ENCODE data around the gene PEX11G.

Gene PEX11G

GRCh38 chr19:7488736-7489353 lies at the start of gene PEX11G:
TSS of gene PEX11G (minus strand) at chr19:7489035. CDS start at chr19:7489010, 25 bp downstream.
- DNase-seq (ENCODE audit: low read depth) = no peak

- no peak for DNase-seq (ENCODE audit: low read depth)
Measured at GRCh38 chr19:7535998-7536695, 47.3 kb upstream of the PEX11G start.

- no peak for DNase-seq (ENCODE audit: low read depth)
Measured at GRCh38 chr19:7535047-7535997, 46.5 kb upstream of the PEX11G start, which contains the start of gene PNPLA6. TSS of gene PNPLA6 (plus strand) at chr19:7535717. CDS start at chr19:7535789, 72 bp downstream.

- peak; percentile 54 for DNase-seq (ENCODE audit: low read depth)
Measured at GRCh38 chr19:7534531-7535046, 45.8 kb upstream of the PEX11G start.

- DNase-seq (ENCODE audit: low read depth) = no peak
Measured at GRCh38 chr19:7533925-7534480, 45.2 kb upstream of the PEX11G start.

- DNase-seq (ENCODE audit: low read depth) = no peak
Measured at GRCh38 chr19:7533281-7533885, 44.5 kb upstream of the PEX11G start.

- DNase-seq (ENCODE audit: low read depth) = no peak
Measured at GRCh38 chr19:7529610-7530490, 41.0 kb upstream of the PEX11G start.

GRCh38 chr19:7529246-7529600 lies 40.4 kb upstream of the PEX11G start:
- no peak for DNase-seq (ENCODE audit: low read depth)

- DNase-seq (ENCODE audit: low read depth) = no peak
Measured at GRCh38 chr19:7528522-7529245, 39.8 kb upstream of the PEX11G start.

GRCh38 chr19:7528192-7528519 lies 39.3 kb upstream of the PEX11G start:
- DNase-seq (ENCODE audit: low read depth) = no peak

- no peak for DNase-seq (ENCODE audit: low read depth)
Measured at GRCh38 chr19:7527516-7528191, 38.8 kb upstream of the PEX11G start.

GRCh38 chr19:7526059-7526929 lies 37.5 kb upstream of the PEX11G start:
- DNase-seq (ENCODE audit: low read depth) = no peak

GRCh38 chr19:7524992-7525739 lies 36.3 kb upstream of the PEX11G start:
- no peak for DNase-seq (ENCODE audit: low read depth)

GRCh38 chr19:7524523-7524922 lies 35.7 kb upstream of the PEX11G start:
- DNase-seq (ENCODE audit: low read depth) = no peak

GRCh38 chr19:7522923-7523667 lies 34.3 kb upstream of the PEX11G start:
- DNase-seq (ENCODE audit: low read depth) = no peak

GRCh38 chr19:7522072-7522922 lies 33.5 kb upstream of the PEX11G start, which contains the start of gene MCOLN1:
TSS of gene MCOLN1 (plus strand) at chr19:7522624. CDS start at chr19:7522751, 127 bp downstream.
- peak; percentile 71 for DNase-seq (ENCODE audit: low read depth)

All from GM04503 (cell line).